Nephron (organoid): ENCODE data around the gene B3GLCT.

Source experiments
- H3K27ac Mint-ChIP-seq, 3 experiments: 2 replicates each; pipeline ENCODE4 v1.8.0; 2020; ENCODE audit warnings: mixed read lengths in 3 of 3, mild to moderate bottlenecking in 2 of 3, moderate library complexity in 1 of 3
- H3K27me3 Mint-ChIP-seq: 2 replicates; pipeline ENCODE4 v1.8.0; 2021; ENCODE audit warnings: low read depth, mild to moderate bottlenecking, moderate library complexity, mixed read lengths
- H3K36me3 Mint-ChIP-seq: 2 replicates; pipeline ENCODE4 v1.8.0; 2020; ENCODE audit warnings: low read depth, mixed read lengths
- H3K4me1 Mint-ChIP-seq: 2 replicates; pipeline ENCODE4 v1.8.0; 2020; ENCODE audit warnings: mixed read lengths
- H3K4me3 Mint-ChIP-seq, 3 experiments: 2 replicates each; pipeline ENCODE4 v1.8.0; 2020; ENCODE audit warnings: mild to moderate bottlenecking in 3 of 3, mixed read lengths in 3 of 3, moderate library complexity in 2 of 3
- H3K9me3 Mint-ChIP-seq: 2 replicates; pipeline ENCODE4 v1.8.0; 2020; ENCODE audit warnings: mixed read lengths
- TF ChIP-seq, protein P1 (sequence below), 3 experiments: fragments of 200-600 bp; sonication (generic); IDR thresholded peaks; one replicate each; pipeline ENCODE4 v1.5.0; 2021; ENCODE audit warnings: antibody characterized with exemption in 3 of 3; ENCODE audit not compliant: unreplicated experiment in 3 of 3

Gene B3GLCT

DNA sequence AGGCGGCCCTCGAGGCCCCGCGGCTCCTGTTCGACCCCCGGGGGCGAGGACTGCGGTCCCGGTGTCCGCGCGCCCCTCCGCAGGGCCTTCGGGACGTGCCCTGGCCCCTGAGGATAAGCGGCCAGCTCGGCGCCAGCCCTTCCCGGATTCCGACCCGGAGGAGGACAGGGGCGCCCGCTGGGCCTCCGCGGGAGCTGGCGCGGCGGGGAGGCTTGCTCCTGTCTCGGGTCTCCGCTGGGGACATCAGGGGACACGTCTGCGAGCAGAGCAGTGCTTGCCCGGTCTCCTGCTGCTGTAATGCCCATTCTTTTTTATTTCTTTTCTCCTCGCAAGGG, 829 bp downstream of the B3GLCT start:
- Mint-ChIP-seq H3K4me3 (peak overlapping the region; percentile 86 to 91 (median 88)), H3K9me3 (no peaks in the 10 kb centered on the region), H3K36me3 (no peaks in the 10 kb centered on the region), H3K4me1 (peaks cover 44% of the 10 kb centered on the region), H3K27me3 (peaks cover 4% of the 10 kb centered on the region), H3K27ac (peak overlapping the region; percentile 78 to 95 (median 79))
- TF ChIP-seq, protein P1, sequence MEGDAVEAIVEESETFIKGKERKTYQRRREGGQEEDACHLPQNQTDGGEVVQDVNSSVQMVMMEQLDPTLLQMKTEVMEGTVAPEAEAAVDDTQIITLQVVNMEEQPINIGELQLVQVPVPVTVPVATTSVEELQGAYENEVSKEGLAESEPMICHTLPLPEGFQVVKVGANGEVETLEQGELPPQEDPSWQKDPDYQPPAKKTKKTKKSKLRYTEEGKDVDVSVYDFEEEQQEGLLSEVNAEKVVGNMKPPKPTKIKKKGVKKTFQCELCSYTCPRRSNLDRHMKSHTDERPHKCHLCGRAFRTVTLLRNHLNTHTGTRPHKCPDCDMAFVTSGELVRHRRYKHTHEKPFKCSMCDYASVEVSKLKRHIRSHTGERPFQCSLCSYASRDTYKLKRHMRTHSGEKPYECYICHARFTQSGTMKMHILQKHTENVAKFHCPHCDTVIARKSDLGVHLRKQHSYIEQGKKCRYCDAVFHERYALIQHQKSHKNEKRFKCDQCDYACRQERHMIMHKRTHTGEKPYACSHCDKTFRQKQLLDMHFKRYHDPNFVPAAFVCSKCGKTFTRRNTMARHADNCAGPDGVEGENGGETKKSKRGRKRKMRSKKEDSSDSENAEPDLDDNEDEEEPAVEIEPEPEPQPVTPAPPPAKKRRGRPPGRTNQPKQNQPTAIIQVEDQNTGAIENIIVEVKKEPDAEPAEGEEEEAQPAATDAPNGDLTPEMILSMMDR (IDR thresholded peaks at IDR 0.05; ENCODE audit: unreplicated experiment in 3 of 3) = no peak

- Mint-ChIP-seq H3K27me3 (peaks cover 4% of the 10 kb centered on the region), H3K4me1 (peaks cover 44% of the 10 kb centered on the region), H3K27ac (peak overlapping the region; percentile 78 to 95 (median 79)), H3K9me3 (no peaks in the 10 kb centered on the region), H3K4me3 (peak overlapping the region; percentile 86 to 91 (median 88)), H3K36me3 (no peaks in the 10 kb centered on the region)
- TF ChIP-seq, protein P1 (IDR thresholded peaks at IDR 0.05; ENCODE audit: unreplicated experiment in 3 of 3) = no peak
These were observed 1.7 kb downstream of the B3GLCT start for GRCh38 chr13:31201341-31202031.

- no peaks in the 10 kb centered on the region for H3K9me3 Mint-ChIP-seq
- no peaks in the 10 kb centered on the region for H3K36me3 Mint-ChIP-seq
- TF ChIP-seq, protein P1 (IDR thresholded peaks at IDR 0.05; ENCODE audit: unreplicated experiment in 3 of 3) = no peak
- peak overlapping the region in 1 of 3 experiments; percentile 11 for H3K4me3 Mint-ChIP-seq
- peaks cover 68% of the 10 kb centered on the region for H3K4me1 Mint-ChIP-seq
- H3K27ac Mint-ChIP-seq = peak overlapping the region; percentile 24 to 80 (median 79)
- peaks cover 4% of the 10 kb centered on the region for H3K27me3 Mint-ChIP-seq
These were observed 4.8 kb downstream of the B3GLCT start for GRCh38 chr13:31204592-31204991.

DNA sequence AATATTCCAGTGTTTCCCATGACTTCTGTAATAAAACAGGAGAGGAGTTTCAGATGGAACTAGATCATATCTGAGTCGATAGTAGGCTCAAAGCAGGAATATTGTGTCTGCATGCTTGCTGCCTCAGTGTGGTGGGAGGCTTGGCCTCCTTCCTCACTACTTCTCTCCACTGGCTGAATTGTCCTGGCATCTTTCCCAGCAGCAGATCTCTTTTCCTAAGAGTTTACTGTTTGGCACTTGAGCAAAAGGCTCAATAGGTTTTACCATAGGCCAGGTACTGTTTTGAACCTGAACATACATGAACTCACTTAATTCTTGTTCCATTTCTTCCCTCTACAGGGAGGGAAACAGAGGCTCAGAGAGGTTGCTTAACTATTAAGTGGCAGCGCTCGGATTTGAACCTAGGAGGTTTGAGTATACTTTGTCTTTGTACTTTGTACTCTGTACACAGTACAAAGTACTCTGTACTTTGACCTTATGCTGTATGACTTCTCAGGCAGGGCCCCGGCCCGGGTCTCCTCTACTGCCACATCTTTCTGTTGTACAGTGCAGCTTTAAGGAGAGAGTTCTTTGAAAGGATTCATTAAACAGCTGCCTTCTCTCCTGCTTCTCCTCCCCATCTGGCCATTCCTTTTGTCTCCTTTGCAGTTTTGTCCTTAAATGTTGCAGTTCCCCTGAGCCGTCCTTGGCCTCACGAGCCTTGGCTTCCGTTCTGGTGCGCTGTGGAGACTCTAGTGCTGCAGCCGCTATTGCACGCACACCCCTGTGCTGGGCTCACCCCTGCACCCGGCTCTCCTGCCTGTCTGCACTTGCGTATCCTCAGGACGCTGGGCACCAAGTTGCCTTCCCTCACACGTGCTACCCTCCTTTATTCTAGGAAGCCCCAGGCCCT, 8.1 kb downstream of the B3GLCT start:
- H3K27ac Mint-ChIP-seq = peak overlapping the region; percentile 80 to 96 (median 92)
- no peaks in the 10 kb centered on the region for H3K9me3 Mint-ChIP-seq
- H3K4me3 Mint-ChIP-seq = peak overlapping the region; percentile 40 to 52 (median 51)
- H3K36me3 Mint-ChIP-seq = no peaks in the 10 kb centered on the region
- no peaks in the 10 kb centered on the region for H3K27me3 Mint-ChIP-seq
- TF ChIP-seq, protein P1 (IDR thresholded peaks at IDR 0.05; ENCODE audit: unreplicated experiment in 3 of 3) = no peak
- H3K4me1 Mint-ChIP-seq = peaks cover 65% of the 10 kb centered on the region

DNA sequence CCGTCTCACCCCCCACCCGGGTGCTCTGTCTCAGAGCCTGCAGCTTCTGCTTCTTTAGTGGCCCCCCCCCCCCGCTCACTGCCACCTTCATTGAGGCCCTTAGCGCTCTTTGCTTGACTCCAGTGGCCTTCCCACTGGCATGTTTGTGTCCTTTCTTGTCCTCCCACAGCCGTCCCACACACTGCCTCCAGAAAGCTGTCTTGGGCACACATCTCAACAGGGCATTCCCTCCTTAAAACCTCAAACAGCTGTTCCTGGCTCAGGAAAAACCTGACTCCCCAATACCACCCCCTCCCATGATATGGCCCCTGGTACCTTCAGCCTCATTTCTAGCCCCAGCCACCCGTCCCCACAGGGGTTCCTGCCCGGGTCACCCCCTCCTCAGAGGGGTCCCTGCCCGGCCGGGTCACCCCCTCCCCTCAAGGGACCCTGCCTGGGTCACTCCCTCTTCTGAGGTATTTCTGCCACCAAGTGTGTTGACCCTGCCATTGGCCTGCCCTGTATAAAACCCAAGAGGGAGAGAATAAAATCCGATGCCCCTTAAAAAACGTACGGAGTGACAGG, 8.9 kb downstream of the B3GLCT start:
- H3K4me3 Mint-ChIP-seq = peak overlapping the region; percentile 35 to 63 (median 61)
- no peaks in the 10 kb centered on the region for H3K27me3 Mint-ChIP-seq
- TF ChIP-seq, protein P1 (IDR thresholded peaks at IDR 0.05; ENCODE audit: unreplicated experiment in 3 of 3) = no peak
- peaks cover 66% of the 10 kb centered on the region for H3K4me1 Mint-ChIP-seq
- no peaks in the 10 kb centered on the region for H3K36me3 Mint-ChIP-seq
- H3K9me3 Mint-ChIP-seq = no peaks in the 10 kb centered on the region
- peak overlapping the region; percentile 80 to 96 (median 92) for H3K27ac Mint-ChIP-seq
